Non-pigmented ciliary epithelial cell (primary cell): ENCODE results near the gene CROCC.
"Not testable (repeated sequence)": the region's sequence is repeated elsewhere in the genome, so short reads cannot be mapped to it uniquely, and the experiment has no call there.

Experiments used
- DNase-seq: peaks from one replicate; pipeline ENCODE4 v3.0.0-alpha.2; 2010; ENCODE audit warnings: low read depth

Gene CROCC

GRCh38 chr1:16939386-16940180 is 17.9 kb downstream of the CROCC start:
- DNase-seq, result not testable (repeated sequence)

GRCh38 chr1:16944038-16944437 is 22.3 kb downstream of the CROCC start:
- DNase-seq, result no peak

GRCh38 chr1:16945512-16945911 is 23.8 kb downstream of the CROCC start:
- DNase-seq, result not testable (repeated sequence)

GRCh38 chr1:16946185-16946584 is 24.5 kb downstream of the CROCC start:
- not testable (repeated sequence) for DNase-seq

DNA sequence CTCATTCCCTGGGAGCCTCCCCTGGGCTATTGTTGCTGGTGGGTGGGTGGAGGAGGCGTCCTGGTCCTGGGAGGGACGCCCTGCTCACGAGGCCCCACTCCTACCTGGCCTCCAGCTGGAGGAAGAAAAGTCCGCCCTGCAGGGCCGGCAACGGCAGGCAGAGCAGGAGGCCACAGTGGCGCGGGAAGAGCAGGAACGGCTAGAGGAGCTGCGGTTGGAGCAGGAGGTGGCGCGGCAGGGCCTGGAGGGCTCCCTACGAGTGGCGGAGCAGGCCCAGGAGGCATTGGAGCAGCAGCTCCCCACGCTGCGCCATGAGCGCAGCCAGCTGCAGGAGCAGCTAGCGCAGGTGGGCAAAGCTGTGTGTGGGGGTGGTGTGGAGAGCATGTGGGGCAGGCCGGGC is 24.9 kb downstream of the CROCC start:
- no peak for DNase-seq

DNA sequence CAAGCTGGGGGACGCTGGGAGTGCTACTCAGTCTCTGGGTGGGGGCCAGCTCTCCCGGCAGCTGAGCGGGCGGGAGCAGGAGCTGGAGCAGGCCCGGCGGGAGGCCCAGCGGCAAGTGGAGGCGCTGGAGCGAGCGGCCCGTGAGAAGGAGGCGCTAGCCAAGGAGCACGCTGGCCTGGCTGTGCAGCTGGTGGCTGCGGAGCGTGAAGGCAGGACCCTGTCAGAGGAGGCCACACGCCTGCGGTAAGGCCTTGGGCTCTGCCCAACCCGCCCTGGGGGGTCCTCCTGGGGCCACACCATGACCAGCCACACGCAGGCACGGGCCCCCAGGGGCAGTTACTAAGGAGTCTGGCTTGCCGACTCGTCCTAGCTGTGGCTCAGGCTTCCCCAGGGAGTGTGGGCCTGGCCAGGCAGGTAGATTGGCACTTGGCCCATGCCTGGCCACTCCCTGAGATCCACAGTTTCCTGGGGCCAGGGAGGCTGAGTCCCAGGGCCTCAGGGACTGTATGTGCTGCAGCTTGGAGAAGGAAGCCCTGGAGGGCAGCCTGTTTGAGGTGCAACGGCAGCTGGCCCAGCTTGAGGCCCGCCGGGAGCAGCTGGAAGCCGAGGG is 26.7 kb downstream of the CROCC start:
- not testable (repeated sequence) for DNase-seq

DNA sequence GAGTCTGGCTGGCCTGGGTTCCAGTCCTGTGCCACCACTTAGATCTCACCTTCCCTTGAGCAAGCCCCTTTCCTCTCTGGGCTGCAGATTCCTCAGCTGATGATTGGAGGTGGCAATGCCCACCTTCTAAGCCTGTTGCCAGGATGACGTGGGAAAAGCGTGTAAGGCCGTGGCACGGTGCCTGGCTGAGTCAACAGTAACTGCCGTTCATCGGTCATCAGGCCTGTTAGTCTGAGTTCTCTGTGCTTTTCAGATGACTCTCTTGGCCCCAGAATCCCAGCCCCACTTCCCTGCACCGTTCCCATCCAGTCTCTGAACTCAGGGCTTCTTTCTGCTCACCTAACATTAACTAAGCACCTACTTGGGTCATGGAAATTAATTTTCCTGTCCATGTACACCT is 27.3 kb downstream of the CROCC start:
- not testable (repeated sequence) for DNase-seq

DNA sequence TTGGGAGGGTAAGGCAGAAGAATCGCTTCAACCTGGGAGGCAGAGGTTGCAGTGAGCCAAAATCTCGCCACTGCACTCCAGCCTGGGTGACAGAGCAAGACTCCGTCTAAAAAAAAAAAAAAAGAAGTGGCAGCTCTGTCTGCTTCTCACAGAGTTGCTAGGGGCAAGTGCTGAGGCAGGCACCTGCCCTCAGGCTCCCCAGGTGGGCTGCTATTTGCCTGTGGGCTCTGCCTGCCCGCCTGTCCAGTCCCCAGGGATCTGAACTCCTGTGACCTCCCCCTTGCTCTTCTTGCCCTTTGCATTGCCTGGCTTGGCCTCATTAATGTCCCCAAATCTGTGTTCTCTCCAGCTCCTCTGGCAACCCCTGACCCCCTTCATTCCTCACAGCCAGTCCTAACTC is 30.6 kb downstream of the CROCC start:
- not testable (repeated sequence) for DNase-seq

GRCh38 chr1:16954579-16954978 is 32.8 kb downstream of the CROCC start:
- no peak for DNase-seq

DNA sequence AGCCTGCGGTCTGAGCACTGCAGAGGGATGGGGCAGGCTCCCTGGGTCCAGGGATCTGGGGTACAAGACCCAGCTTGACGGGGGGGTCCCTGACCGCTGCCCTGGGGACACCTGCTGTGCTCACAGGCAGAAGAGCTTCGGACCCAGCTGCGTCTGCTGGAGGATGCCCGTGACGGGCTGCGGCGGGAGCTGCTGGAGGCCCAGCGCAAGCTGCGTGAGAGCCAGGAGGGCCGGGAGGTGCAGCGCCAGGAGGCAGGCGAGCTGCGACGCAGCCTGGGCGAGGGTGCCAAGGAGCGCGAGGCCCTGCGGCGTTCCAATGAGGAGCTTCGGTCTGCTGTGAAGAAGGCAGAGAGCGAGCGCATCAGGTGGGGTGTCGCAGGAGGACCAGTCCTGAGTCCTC is 33.5 kb downstream of the CROCC start:
- DNase-seq, result no peak

DNA sequence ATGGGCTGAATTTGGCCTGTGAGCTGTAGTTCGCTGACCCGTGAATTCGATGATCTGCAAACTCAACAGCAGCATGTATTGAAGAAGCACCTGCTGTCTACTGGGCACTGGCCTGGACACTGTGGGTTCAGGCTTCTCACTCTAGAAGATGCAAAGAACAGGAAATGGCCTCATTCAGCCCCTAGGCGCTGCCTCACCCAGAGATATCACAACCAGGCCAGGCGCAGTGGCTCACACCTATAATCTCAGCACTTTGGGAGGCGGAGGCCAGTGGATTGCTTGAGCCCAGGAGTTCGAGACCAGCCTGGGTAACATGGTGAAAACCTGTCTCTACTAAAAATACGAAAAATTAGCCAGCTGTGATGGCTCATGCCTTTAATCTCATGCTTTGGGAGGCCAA is 35.0 kb downstream of the CROCC start:
- no peak for DNase-seq

DNA sequence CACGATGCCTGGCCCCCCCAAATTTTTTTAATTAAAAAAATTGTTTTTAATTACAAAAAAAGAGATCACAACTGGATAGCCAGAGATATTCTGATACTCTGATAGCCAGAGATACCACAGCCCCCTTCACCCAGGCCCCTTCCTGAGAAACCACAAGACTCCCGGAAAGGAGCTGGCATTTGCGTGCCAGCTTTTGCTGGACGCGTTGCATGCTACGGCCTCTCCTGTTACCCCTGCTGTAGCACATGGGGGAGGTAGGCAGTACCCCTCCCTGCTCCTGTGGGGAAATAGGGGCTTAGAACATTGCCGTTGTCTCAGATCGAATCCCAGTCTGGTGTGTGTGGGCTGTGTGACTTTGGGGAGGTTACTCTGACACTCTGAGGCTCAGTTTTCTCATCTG is 36.0 kb downstream of the CROCC start:
- DNase-seq, result no peak

DNA sequence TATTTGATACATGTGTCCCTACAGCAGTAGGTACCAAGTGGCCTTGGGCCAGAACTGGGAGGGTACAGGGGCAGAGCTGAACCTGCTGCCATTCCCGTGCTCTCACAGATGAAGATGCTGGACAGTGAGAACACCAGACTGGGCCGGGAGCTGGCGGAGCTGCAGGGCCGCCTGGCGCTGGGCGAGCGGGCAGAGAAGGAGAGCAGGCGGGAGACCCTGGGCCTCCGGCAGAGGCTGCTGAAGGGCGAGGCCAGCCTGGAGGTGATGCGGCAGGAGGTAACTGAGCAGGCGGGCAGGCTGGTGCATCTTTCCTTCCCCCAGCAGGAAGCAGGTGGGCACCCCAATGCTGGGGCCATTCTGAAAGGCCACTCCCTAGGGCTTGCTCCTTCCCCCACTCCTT is 36.7 kb downstream of the CROCC start:
- DNase-seq, result no peak

DNA sequence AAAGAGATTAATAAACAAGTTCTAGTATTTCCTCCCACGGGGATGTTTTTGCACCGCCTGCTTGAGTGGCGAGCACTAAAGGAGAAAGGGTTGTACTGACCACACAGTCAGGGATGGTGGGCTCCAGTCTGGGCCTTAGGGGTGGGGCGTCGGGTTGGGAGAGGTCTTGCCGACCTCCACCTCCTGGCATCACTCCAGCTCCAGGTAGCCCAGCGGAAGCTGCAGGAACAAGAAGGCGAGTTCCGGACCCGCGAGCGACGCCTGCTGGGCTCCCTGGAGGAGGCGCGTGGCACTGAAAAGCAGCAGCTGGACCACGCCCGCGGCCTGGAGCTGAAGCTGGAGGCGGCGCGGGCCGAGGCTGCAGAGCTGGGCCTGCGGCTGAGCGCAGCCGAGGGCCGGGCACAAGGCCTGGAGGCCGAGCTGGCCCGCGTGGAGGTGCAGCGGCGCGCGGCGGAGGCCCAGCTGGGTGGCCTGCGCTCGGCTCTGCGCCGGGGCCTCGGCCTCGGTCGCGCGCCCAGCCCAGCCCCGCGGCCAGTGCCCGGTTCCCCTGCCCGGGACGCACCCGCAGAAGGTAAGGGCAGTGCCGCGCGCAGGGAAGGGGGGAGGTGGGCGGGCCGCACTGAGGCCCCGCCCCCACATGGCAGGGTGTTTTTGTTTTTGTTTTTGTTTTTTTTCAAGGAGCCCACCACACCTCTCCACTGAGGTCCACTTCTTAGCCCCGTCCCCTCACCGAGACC is 39.0 kb downstream of the CROCC start:
- DNase-seq, result no peak

GRCh38 chr1:16961297-16962133 is 39.8 kb downstream of the CROCC start:
- DNase-seq, result no peak

GRCh38 chr1:16964169-16964568 is 42.4 kb downstream of the CROCC start:
- DNase-seq, result not testable (repeated sequence)

- DNase-seq, result no peak
Observed at GRCh38 chr1:16965486-16966067, 43.8 kb downstream of the CROCC start.

DNA sequence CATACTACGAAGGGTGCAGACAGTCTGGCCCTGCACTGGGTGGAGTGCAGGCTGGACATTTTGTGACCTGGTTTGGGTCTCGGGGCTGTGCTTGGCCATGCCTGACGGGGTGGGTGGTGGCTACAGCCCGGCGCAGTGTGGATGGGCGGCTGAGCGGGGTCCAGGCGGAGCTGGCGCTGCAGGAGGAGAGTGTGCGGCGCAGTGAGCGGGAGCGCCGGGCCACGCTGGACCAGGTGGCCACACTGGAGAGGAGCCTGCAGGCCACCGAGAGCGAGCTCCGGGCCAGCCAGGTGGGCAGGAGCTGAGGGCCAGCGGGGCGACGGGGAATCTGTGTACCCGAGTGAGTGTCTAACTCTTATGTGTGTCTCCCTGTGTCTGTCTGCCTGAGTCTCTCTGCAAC is 44.6 kb downstream of the CROCC start:
- no peak for DNase-seq

DNA sequence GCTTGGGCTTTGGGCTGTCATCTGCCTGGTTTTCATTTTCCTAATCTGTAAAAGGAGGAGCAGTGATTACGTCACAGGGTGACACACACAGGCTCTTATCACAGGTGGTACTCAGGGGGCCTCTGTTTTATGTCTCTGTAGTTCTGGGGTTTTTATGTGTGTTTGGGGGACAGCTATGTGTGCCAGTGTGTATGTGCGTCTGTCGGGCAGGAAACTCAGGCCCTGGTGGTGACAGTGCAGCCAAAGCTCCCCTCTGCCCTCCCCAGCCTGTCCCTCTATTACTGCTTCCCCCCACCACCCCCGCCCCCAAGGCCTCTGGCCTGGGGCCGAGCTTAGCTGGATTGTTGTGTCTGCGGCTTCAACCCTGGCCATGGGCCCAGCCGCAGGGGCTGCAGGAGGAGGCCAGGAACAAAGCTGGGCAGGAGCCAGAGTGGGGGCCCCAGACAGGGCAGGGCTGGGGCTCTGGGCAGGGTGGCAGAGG is 45.4 kb downstream of the CROCC start:
- DNase-seq, result no peak

DNA sequence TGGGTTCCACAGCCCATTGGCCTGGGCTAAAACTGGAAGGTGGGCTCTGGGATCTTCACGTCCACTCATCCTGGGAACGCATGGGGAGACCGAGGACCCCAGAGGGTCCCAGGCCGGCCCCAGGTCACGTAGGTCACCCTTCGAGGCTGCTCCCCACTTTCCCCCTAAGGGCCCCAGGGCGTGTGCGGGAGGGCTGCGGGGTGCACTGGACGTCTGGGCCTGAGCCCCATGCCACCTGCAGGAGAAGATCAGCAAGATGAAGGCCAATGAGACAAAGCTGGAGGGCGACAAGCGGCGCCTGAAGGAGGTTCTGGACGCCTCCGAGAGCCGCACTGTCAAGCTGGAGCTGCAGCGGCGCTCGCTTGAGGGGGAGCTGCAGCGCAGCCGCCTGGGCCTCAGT is 46.2 kb downstream of the CROCC start:
- no peak for DNase-seq

DNA sequence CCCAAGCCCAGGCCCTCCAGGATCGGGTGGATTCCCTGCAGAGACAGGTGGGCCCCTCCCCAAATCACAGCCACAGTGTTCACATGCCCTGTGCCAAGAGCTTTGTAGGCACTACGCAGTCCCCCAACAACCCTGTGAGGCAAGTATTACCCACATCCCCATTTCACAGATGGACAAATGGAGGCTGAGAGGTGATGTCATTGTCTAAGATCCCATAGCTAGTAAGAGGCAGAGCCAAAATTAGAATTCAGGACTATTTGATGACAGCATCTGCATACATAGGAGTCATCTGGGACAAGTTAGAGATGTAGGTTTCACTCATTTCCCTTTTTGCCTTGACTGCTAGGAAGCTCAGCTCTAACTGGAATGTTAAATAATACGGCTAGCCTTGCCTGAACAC is 46.6 kb downstream of the CROCC start:
- no peak for DNase-seq
